Measurements from ENCODE around the gene NUB1.

Gene NUB1

DNA sequence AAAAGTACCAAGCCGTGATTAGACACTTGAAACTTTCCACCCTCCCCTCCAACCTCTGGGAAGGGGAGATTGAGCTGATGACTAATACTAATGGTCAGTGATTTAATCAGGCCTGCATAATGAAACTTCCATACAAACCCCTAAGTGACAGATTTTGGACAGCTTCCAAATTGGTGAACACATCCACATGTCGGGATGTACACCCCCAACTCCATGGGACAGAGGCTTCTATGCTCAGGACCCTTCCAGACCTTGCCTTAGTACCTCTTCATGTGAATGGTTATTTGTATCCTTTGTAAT, 4.8 kb downstream of the NUB1 start:
- DNase-seq, result no peak

DNA sequence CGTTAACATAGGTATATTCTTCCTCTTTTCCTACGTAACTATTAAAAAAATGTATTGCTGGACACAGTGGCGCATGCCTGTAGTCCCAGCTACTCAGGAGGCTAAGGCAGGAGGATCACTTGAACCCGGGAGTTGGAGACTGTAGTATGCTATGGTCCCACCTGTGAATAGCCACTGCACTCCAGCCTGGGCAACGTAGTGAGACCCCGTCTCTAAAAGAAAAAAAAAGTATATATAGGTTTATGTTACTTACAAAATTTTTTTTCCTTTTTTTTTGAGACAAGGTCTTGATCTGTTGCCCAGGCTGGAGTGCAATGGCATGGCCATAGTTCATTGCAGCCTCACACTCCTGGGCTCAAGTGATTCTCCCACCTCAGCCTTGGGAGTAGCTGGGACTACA, 5.6 kb downstream of the NUB1 start:
- no peak for DNase-seq

DNA sequence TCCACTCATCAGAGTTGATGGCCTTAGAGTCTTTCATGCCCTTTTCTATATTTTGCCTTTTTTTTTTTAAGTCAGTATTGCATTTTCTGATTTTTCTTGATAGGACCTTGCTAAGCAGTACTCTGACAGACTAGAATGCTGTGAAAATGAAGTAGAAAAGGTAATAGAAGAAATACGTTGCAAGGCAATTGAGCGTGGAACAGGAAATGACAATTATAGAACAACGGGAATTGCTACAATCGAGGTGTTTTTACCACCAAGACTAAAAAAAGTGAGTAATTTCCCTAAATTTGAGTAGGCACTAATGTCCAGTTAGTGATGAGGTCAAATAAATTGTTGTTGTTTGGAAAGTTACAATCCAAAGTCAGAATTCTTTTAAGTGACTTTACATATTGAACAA, 7.4 kb downstream of the NUB1 start:
- DNase-seq, result no peak

DNA sequence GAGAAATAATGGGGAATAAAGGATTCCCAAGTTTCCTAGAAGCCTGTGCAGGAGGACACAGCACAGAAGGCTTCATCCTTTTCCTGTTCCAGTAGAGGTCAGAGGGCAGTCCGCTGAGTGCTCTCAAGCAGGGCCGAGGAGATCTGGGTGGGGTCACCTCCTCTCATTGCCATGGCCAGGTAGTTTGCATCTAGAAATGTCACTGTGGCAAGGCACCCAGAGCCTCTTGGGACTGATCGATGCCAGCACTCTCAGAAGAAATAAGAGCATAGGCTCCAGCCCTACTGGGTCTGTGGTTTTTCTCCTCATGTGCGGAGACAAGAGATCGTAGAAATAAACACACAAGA, 7.9 kb downstream of the NUB1 start:
- no peak for DNase-seq

DNA sequence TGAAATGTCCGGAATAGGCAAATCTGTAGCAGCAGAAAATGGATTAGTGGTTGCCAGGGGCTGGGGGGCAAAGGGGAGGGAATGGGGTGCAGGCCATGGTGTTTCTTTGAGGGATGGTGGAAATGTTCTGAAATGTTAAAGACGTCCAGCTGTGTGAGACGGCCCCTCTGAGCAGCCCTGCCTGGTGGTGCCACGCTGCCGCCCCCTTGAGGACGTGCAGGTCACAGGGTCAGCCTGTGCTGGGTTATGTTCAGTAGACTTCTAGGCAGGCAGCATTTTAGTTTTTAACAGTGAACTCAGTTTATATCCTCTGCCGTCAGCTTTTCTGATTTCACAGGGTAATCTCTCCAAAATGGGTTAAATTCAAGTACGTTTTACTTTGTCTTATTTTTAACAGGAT, 9.4 kb downstream of the NUB1 start:
- DNase-seq, result no peak

DNA sequence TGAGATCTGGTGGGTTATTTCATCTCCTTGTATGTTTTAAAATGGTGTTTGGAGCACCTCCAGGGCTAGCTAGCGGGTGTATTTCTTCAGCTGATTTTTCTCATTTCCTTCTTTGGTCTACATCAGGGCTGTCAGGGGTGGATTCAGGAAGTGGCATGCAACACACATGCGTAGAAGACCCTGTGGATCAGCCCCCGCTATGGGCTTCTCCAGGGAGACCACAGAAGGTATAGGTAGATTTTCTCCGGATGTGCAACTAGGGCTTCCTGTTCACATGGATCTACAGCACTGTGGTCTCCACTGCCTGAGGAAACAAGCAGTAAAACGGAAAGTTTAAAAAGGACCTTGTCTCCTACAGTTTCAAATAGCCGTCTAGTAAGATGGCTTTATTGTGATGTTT, 10.4 kb downstream of the NUB1 start:
- no peak for DNase-seq

DNA sequence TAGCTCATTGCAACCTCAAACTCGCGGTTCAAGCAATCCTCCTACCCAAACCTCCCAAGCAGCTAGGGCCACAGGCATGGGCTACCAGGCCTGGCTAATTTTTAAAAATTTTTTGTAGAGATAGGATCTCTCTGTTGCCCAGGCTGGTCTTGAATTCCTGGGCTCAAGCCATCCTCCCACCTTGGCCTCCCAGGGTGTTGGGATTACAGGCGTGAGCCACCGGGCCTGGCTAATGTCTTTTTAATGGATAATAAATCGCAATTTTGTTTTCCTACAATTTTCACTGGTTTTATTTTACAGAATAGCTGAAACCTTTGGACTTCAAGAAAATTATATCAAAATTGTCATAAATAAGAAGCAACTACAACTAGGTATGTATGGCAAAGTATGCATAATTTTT, 10.9 kb downstream of the NUB1 start:
- DNase-seq, result no peak

DNA sequence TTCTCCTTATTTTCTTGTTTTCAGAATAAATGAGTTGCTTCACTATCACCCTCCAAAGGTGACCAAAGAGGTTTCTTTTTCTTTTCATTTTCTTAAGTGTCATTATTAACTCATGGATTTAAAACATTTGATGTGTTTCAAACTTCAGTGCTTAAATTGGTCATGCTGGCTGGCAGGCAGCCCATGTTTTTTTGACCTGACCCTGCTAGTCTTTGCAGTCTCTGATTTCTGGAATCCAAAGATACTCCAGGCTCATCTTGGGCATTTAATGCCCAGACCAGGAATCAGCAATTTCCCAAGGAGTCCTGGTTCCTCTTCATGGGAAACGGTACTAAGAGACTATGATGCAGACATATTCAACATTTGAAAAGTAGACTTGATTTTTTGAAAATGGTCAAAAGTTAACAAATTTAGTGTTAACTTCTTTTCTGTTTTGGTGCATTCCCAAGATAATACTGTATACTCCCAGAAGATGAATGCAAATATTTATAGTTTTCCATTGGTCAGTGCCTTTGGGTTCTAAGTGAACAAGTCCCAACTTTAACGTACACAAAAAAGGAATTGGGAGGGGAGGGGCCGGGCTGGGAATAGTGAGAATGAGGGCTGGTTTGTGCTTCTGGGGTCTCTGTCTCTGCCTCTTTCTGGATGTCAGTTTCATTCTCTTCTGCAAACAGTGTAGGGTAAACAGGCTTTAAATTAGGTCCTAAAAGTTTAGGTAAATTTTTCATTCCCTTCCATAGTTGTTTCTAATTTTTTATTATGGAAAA, 19.8 kb downstream of the NUB1 start:
- DNase-seq, result no peak

DNA sequence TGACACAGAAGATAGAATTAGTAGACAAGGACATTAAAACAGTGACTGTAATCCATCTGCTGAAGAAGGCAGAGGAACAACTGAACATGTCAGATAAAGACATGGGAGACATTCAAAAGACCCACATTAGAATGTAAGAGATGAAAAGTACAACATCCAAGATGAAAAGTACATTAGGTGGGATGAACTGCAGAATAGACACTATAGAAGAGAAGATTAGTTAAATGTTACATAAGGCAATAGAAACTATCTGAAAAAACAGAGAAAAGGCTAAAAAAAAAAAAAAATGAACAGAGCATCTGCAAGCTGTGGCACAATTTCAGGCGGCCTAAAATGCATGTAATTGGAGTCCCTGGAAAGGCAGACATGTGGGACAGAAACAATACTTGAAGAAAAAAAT, 21.6 kb downstream of the NUB1 start:
- no peak for DNase-seq

DNA sequence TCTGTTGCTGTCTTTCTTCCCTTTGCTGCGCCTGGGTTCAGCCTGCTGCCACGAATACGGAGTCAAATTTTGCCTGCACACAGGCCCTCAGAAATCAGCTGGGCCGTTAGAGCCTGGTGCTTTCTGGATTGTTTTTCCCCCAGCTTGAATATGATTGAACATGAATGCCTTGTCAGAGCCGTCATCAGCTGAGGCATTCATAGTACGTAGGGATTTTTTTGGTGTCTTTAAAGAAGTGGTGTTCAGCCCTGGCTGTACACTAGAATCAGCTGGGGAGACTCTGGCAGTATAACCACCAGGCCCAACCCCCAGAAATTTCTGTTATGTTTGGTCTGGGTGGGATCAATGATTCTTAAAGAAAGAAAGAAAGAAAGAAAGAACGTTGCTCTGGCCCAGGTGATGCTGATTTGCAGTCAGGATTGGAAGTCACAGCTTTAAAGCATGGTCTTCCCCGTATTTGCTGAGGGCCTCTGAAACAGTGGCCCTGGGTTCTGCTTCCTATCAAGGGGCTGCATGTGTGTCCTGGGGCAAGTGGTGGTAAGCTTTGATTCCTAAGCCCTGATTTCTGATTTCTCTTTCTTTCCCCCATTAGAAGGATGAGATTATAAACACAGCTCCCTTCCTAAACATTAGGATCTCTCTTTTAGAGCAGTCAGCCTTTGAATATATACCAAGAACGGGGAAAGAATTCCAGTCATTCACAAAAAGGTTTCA, 24.7 kb downstream of the NUB1 start:
- no peak for DNase-seq

DNA sequence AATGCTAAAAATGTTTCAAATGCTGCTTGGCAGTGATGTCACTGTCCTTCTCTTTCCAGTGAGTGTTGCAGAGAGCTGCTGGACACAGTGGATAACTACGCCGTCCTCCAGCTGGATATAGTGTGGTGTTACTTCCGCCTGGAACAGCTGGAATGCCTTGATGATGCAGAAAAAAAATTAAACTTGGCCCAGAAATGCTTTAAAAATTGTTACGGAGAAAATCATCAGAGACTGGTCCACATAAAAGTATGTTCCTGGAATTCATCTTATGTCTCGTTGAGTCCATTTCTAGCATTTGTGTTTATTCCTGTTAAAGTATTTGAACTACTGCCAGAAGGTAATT, 25.2 kb downstream of the NUB1 start:
- DNase-seq, result peak; percentile 81

DNA sequence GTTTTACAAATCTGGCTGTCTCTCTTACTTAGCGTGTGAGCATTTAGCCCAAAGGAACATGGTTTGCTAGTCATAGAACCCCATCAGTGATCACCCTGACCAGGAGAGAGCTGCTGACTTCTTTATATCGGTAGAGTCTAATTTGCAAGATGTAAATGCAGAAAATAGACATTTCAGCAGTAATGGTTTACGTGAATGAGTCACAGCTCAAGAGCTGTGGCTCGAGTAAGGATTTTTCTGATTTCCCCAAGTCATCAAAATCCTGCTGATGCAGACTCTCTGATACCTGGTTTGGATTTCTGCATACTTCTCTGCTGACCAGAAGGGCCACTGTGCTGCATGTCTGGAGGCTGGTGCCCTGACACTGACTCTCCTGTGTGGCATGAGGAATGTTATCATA, 25.7 kb downstream of the NUB1 start:
- DNase-seq, result no peak

DNA sequence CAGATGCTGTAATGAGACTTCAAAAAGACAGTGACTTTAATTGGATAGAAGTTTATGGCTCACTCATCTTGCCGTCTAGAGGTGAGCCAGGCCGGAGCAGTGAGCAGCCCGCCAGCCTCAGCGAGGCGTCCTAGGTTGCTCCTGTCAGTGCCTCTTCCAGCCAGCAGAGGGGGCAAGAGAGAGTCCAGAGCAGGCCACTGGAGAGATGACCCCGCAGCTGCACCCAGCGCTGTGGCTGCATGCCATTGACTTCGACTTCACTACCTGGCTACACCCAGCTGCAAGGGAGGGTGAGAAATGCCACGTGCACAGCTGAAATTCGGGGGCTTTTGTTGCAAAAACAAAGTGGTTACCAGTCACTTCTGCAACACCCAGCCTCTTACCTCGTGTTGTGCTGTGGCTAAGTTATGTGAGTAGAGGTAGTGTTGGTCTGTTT, 26.5 kb downstream of the NUB1 start:
- peak; percentile 83 for DNase-seq

DNA sequence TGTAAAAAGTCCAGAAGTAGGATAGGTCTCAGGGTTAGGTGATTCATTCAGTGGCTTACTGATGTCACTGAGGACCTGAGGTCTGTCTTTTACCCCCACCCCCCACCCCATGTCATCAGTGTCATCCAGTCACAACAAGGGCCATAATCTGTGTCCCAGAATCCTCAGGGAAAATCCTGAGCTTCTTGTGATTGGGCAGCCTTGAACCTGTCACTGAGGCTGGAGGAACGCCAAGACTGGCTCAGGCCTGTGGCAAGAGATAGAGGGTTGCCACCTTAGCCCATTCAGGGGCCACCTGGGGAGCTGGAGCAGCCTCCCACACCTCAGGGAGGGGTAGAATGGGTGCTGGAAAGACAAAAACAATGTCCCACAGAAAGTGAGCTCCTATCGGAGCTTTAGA, 29.7 kb downstream of the NUB1 start:
- DNase-seq, result no peak

DNA sequence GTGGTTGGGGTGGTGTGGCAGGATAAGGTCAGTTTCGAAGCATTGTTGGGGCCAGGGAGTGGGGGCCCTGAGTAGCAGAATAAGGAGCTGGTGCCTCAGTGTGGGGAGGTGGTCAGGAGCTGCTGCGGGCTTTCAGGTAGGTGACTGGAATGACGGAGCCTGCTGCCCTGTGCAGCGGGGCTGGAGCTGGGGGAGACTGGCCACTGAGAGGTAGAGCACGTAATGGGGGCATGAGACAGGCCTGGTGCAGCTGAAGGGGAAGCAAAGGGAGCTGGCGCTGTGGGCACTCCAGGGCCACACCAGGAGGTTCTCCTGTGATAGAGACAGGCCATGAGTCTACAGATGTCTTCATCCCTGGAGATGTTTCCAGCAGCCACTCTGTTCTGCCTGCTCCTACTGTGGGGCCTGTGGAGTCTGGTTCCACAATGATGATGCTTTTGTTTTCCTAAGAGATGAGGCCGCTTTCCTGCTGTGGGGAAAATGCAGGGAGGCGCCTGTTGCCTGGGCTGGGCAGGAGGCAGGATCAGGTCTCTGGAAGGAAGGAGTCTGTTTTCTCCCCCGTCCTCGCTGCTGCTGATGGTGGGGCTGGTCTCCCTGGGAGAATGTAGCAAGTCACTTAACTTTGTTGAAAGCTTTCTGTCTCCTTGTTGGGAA, 31.1 kb downstream of the NUB1 start:
- DNase-seq, result no peak

DNA sequence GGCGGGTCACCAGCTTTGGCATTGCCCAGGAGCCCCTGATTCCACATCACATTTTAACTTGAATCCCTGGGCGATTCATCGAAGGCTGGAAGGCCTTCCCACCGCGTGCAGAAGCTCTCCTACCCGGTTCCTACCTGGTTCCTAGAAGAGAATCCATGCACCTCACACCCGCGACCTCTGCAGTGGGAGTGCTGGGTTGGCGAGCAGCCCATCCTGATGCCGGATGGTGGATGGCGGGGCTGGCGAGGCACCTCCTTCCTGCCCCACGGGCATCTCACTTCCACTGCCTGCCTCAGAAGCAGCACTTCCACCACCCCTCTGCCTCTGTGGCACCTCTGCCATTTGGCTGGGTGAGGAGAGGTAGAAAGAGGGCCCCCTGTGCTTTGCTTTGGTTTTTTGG, 32.0 kb downstream of the NUB1 start:
- DNase-seq, result no peak

DNA sequence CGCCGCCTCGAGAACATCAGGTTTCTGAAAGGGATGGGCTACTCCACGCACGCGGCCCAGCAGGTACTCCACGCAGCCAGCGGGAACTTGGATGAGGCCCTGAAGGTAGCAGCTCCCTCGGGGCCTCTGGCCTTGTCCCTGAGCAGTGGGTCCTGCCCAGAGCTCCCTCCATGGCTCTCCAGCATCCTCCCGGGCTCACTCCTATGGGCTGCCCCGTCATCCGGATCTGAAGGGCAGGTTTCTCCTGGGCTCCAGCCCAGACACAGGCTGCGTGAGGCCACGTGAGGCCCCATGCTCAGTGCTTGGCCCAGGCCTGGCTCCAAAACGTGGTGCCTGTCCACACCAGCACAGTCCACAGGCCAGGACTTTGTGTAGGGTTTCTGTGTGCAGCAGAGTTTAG, 32.5 kb downstream of the NUB1 start:
- no peak for DNase-seq

DNA sequence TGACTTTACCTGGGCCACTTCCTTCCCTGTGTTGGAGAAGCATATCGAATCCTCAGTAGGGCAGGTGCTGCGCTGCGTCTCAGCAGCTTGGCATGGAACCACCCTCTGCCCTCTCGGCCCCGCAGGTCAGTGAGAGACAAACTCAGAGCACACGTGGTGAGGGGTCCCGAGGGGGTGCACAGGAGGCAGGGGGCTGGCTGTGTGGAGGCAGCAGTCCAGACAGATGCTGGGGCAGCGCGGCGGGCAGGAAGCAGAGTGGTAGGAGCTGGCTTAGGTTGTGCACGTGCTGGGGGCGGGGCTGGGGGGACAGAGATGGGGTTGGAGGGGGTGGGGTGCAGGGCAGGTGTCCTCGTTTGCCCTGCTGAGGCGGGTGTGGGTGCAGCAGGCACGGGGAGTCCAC, 33.1 kb downstream of the NUB1 start:
- no peak for DNase-seq

DNA sequence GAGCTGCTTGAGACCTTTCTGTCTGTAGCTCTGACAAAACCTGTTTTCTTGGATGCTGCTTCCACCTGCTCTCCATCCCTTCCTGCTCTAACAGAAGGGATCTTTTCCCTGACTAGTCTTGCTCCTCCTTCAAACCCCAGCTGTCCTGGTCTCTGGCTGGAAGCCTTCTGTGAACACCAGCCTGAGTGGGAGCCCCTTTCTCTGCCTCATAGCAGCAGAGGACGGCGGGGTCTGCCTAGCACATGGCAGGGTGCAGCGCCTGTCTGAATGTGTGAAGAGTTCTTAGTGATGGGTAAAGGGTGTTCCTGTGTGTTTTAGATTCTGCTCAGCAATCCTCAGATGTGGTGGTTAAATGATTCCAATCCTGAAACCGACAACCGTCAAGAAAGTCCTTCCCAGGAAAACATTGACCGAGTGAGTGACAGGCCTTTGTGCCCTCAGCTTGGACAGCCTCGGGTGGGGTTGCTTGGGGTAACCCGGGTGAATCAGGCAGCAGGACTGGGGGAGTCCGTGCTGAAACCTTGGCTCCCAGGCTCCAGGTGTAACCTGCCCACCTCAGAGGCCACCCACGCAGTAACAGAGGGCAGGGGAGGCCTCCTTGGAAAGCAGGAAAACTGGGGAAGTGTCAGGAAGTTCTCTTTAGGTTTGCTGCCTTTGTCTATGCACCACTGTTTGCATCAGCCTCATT, 34.1 kb downstream of the NUB1 start:
- no peak for DNase-seq

DNA sequence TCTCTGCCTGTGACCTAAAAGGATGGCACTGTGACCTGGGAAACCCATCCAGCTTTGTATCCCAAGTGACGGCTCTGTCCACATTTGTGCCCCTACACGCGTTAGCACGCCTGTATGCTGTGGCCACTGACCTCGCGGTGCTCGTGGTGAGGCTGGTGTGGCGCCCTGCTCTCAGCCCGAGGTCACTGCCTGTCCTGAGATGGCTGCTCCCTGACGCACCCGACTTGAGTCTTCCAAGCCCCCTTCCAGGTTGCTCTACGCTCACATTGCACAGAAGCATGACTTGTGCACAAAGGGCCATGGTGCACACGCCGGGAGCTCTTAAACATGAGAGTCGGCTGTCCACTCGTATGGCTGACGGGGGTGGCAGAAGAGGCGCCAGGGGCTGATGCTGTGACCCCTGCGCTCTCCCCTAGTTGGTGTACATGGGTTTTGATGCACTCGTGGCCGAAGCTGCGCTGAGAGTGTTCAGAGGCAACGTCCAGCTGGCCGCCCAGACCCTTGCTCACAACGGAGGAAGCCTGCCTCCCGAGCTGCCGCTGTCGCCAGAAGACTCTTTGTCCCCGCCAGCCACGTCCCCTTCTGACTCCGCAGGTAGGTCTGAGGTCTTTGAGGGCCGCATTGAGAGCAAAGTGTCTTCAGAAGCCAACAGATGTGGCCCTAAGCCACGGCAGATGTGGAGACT, 34.7 kb downstream of the NUB1 start:
- DNase-seq, result no peak

DNA sequence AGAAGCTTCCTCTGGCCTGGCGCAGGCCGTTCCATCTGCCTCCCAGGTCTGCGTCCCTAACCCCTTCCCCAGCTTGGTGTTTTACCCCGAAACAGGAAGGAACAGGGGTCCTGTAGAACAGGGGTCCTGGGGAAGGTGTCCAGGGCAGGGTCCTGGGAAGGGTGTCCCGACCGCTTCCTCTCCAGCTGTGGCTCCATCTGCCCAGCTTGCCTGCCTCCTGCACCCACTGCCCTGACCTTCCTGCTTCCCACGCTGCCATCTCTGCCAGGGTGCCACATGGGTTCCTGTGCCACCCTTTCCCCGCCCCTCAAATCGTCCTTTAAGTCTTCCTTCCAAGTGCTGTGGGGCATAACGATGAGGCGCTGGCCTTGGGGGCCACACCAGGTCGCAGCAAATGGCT, 35.8 kb downstream of the NUB1 start:
- DNase-seq, result no peak

DNA sequence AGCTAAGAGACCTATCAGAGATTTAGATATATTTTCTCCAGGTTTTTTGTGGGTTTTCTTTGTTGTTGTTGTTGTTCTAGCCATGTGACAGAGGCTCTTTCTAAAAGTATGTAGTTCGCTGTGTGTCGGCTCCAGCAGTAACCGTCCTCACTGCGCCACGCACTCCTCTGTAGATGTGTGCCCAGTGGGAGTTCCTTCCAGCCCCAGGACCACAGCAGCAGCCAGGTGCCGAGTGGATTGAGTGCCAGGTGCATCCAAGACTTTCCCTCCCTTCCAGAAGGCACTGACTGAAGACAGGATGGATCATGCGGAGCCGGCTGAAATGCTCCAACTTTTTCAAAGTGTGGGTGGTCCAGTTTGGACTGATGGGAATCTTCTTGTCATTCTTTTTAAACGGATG, 36.4 kb downstream of the NUB1 start:
- DNase-seq, result no peak

DNA sequence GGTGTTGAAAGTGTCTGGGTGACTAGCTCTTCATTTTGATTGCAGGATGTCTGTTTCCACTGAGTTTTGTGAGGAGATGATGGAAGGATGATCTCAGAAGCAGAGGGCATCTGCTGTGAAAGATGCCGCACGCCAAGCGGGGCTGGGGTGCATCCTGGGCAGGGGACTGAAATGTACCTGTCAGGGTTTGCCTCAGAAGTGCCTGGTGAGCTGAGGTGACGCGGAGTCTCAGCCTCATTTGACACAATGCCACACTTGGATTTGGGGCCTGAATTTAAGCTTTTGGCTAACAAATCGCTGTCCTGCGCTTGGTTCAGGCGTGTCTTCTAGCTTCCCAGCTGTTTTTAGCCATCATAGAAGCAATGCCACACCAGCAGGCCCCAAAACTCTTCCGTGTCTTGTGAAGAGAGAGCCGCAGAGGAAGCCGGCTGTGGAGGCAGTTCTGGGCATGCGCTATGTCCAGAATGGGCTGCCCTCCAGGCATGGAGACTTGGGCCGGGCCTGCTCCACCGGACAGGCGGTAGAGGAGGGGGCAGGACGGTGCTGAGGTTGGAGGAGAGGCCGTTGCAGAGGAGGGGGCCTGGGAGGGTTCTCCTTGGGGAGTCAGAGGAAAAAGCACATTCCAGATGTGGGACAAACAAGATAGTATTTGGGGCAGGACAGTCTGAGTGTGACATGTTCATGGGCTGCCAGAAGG, 37.0 kb downstream of the NUB1 start:
- DNase-seq, result no peak

Measured in right hindlimb (tissue), 1 donor.